ENCODE data around the gene ANAPC5.
"Not testable (repeated sequence)": the region's sequence is repeated elsewhere in the genome, so short reads cannot be mapped to it uniquely, and the experiment has no call there.

Gene ANAPC5, protein sequence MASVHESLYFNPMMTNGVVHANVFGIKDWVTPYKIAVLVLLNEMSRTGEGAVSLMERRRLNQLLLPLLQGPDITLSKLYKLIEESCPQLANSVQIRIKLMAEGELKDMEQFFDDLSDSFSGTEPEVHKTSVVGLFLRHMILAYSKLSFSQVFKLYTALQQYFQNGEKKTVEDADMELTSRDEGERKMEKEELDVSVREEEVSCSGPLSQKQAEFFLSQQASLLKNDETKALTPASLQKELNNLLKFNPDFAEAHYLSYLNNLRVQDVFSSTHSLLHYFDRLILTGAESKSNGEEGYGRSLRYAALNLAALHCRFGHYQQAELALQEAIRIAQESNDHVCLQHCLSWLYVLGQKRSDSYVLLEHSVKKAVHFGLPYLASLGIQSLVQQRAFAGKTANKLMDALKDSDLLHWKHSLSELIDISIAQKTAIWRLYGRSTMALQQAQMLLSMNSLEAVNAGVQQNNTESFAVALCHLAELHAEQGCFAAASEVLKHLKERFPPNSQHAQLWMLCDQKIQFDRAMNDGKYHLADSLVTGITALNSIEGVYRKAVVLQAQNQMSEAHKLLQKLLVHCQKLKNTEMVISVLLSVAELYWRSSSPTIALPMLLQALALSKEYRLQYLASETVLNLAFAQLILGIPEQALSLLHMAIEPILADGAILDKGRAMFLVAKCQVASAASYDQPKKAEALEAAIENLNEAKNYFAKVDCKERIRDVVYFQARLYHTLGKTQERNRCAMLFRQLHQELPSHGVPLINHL

DNA sequence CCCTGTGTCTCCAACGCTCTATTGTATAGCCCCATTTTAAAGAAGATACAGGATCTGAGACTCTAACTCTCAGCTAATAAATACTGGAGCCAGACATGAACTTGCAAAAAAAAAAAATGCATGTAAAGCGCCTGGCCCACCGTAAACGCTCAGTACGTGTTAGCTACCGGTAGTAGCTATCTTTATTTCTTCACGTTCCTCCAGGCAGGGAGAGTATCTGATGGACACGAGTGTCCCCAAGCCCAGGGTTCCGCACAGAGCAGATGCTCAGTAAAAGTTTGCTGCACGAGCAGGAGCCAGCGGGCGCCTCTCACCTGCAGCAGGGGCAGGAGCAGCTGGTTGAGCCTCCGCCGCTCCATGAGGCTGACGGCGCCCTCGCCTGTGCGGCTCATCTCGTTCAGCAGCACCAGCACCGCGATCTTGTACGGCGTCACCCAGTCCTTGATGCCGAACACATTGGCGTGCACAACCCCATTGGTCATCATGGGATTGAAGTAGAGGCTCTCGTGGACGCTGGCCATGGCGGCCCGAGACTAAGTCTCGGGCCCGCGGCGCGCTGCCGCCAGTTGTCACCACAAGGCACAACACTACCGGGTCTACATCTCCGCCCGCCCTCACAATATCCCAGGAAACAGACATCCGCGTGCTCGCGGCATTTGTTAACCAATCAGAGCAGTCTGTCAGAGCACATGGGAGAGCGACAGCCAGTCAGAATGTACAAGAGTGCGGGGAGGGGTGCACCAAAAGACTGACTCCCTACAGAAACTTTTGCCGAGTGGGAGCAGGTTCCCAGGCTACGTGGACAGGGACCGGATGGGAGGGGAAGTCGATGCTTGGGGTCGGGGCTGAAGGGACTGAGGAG is at the start of gene ANAPC5:
Gene ANAPC5 (minus strand): TSS at position 592 of the 862 bp plus-strand sequence. CDS start 71 bp downstream, at position 521.
- peak; percentile 100 for ATAC-seq
- Mint-ChIP-seq H3K27ac (peak within 1 kb of the TSS; percentile 97), H3K36me3 (ENCODE audit: low read depth) (peaks cover 10% of the 10 kb centered on the region), H3K4me1 (peaks cover 30% of the 10 kb centered on the region), H3K27me3 (peaks cover 3% of the 10 kb centered on the region), H3K4me3 (peak within 1 kb of the TSS; percentile 96), H3K9me3 (no peaks in the 10 kb centered on the region)
- peak; percentile 88 for DNase-seq

DNA sequence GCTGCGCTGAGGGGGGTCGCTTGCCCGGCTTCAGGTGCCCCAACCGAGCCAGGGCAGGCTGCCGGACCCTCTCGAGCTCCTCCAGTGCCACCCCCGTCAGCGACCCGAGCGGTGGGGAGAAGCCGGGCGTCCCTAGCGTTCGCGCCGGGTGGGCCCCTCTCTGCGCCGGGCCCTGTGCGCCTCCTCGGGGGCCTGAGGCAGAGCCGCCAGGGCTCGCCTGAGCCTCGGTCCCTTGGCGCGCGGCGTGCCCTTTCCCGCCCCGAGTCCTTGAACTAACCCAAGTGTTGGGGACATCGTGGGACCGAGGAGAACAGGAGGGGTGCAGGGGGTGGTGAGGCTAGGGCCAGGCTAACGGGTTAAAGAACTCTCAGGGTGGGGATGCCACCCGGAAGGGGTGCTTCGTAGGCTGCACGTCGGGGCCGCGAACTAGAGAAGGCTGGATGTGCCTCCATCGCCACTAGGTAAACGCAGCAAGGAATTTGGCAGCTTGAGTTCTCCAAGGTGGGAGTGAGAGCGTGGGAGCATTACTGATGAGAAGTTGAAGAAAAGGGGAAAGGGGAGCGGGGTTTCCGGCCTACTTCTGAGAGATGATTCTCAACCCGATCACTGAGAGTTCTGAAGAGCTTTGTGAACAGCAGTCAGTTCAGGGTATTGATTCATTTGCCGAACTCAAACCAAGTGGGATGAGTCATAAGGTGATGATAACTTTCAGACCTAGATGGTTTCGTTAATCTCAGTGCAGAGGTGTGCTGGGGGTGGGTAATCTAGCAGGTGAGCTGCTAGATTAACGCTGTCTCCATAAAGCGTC is 48.3 kb upstream of the ANAPC5 start:
- peaks cover 21% of the 10 kb centered on the region for H3K36me3 Mint-ChIP-seq (ENCODE audit: low read depth)
- ATAC-seq (peak; percentile 74), DNase-seq (peak; percentile 46)
- no peaks in the 10 kb centered on the region for H3K27me3 Mint-ChIP-seq
- peak overlapping the region; percentile 93 for H3K4me3 Mint-ChIP-seq
- peaks cover 36% of the 10 kb centered on the region for H3K4me1 Mint-ChIP-seq
- H3K27ac Mint-ChIP-seq, result peak overlapping the region; percentile 90
- no peaks in the 10 kb centered on the region for H3K9me3 Mint-ChIP-seq

DNA sequence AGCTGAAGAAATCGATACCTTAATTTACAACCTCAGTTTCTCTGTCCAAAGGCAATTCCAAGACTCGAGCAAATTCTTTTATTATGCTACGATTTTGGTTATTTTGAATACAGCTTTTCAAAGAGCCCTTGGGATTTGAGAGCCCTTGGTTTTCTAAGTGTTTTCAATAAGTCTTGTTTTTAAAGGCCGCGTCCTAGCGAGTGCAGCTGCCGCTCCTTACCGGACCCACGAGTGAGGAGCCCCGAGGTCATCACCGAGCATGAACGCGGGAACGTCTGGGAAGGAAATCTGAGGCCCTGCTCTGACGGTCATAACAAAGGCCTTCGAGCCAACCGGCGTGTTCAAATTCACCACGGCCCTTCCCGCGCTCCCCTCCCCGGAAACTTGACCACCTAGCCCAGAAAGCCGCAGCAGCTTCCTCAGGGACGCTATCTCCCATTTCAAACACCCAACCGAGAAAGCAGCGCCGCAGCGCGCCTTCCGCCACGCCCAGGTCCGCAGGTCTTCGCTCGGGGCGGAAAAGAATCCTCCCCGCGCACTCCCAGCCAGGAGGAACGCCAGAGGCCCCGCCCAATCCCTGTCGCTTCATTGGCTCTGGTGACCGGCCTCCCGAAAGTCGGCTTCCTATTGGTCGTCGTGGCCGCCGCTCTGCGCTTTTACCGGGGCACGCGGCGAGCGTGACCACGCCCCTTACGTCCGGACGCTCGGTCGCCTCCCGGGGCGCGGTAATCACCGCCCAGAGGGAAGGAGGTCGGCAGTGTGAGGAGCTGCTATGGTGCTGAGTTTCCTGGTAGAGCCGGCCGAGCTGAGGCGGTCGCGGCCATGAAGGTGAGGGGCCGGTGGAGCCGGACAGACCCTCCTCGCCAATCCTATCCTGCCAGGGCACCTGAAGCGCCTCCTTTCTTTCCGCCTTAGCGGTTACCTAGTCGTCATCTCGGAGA is 47.5 kb upstream of the ANAPC5 start, which contains the start of gene RNF34:
Gene RNF34 (plus strand): TSS at position 728 of the 941 bp plus-strand sequence. CDS start 95 bp downstream, at position 823.
- Mint-ChIP-seq H3K9me3 (no peaks in the 10 kb centered on the region), H3K36me3 (ENCODE audit: low read depth) (peaks cover 15% of the 10 kb centered on the region), H3K4me1 (peaks cover 36% of the 10 kb centered on the region), H3K27me3 (no peaks in the 10 kb centered on the region), H3K4me3 (peak within 1 kb of the TSS; percentile 93), H3K27ac (peak within 1 kb of the TSS; percentile 90)
- DNase-seq, result peak; percentile 98
- peak; percentile 93 for ATAC-seq

DNA sequence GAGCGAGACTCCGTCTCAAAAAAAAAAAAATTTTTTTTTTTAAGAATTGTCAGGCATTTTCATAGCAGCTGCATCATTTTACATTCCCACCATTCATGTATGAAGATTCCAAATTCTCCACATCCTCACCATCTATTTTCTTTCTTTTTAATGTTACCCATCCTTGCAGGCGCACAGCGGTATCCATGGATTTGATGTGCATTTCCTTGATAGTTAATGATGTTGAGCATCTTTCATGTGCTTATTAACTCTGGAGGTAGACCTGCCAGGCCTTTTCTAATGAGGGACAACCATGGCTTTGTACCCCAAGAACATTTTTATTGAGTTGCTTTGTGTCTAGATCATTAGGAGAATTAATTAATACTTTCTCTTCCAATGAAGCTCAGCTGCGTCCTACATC is 46.1 kb upstream of the ANAPC5 start:
- H3K27ac Mint-ChIP-seq, result no peak overlapping the region
- peak overlapping the region; percentile 93 for H3K4me3 Mint-ChIP-seq
- H3K9me3 Mint-ChIP-seq, result no peaks in the 10 kb centered on the region

DNA sequence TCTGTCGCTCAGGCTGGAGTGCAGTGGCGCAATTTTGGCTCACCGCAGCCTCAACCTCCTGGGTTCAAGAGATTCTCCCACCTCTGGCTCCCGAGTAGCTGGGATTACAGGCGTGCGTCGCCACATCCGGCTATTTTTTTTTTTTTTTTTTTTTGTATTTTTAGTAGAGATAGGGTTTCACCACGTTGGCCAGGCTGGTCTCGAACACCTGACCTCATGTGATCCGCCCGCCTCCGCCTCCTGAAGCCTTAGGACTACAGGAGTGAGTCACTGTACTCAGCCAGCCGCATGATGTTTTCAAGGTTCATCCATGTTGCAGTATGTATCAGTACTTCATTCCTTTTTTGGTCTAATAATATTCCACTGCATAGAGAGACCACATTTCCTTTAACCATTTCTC is 45.3 kb upstream of the ANAPC5 start:
- ATAC-seq (no peak), DNase-seq (no peak)
- Mint-ChIP-seq H3K27me3 (no peaks in the 10 kb centered on the region), H3K4me1 (peaks cover 30% of the 10 kb centered on the region), H3K36me3 (ENCODE audit: low read depth) (peaks cover 5% of the 10 kb centered on the region), H3K4me3 (no peak overlapping the region), H3K9me3 (no peaks in the 10 kb centered on the region), H3K27ac (no peak overlapping the region)

More for the DNA sequence above, 46.1 kb upstream of the ANAPC5 start:
- H3K27me3 Mint-ChIP-seq, result no peaks in the 10 kb centered on the region
- DNase-seq (no peak), ATAC-seq (no peak)
- peaks cover 10% of the 10 kb centered on the region for H3K36me3 Mint-ChIP-seq (ENCODE audit: low read depth)
- H3K4me1 Mint-ChIP-seq, result peaks cover 33% of the 10 kb centered on the region

DNA sequence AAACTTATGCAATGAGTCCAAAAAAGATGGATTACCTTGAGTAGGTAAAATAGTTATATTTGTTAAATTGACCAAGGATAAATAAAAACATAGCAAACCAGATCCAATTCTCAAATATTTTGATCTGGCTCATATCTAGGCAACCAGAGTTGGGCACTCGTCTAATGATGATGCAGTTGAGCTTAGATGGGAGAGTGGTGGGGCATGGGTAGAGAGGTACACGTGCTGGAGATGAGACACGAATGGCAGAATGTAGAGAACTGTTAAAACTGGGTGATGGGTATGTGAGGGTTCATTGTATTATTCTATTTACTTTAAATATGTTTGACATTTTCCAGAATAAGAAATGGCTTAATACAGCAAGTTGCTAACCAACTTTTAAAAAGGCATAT is 40.1 kb upstream of the ANAPC5 start:
- no peak overlapping the region for H3K4me3 Mint-ChIP-seq
- H3K27me3 Mint-ChIP-seq, result no peaks in the 10 kb centered on the region
- no peak for DNase-seq
- ATAC-seq, result no peak
- H3K4me1 Mint-ChIP-seq, result peaks cover 10% of the 10 kb centered on the region
- H3K27ac Mint-ChIP-seq, result peak overlapping the region; percentile 6
- H3K36me3 Mint-ChIP-seq (ENCODE audit: low read depth), result no peaks in the 10 kb centered on the region
- no peaks in the 10 kb centered on the region for H3K9me3 Mint-ChIP-seq

DNA sequence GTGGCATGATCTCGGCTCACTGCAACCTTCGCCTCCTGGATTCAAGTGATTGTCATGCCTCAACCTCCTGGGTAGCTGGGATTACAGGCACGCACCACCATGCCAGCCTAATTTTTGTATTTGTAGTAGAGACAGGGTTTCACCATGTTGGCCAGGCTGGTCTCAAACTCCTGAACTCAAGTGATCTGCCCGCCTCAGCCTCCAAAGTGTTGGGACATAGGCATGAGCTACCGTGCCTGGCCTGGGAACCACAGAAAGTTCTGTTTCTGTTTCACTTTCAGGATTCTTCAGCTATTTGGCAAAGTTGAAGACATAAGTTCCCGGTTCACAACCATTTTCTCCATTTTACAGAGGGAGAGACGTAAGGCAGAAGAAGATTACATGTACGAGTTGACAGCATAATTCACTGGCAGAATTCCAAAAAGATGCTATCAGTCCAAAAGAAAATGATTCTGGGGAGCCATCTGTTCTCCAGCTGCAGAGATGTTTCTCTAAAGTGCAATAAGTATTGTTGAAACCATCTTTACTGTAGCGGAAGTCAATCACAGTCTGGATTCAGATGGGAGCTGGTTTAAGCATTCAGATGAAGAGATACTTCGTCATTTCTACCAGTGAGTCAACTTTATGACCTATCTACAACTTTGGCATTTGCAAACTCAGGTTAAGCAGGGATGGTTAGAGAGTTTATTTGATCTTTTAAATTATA is 39.6 kb upstream of the ANAPC5 start:
- peak overlapping the region; percentile 21 for H3K4me3 Mint-ChIP-seq
- no peaks in the 10 kb centered on the region for H3K27me3 Mint-ChIP-seq
- no peaks in the 10 kb centered on the region for H3K9me3 Mint-ChIP-seq
- H3K36me3 Mint-ChIP-seq (ENCODE audit: low read depth), result no peaks in the 10 kb centered on the region
- DNase-seq (peak; percentile 27), ATAC-seq (peak; percentile 75)
- H3K27ac Mint-ChIP-seq, result peak overlapping the region; percentile 81
- peaks cover 10% of the 10 kb centered on the region for H3K4me1 Mint-ChIP-seq

DNA sequence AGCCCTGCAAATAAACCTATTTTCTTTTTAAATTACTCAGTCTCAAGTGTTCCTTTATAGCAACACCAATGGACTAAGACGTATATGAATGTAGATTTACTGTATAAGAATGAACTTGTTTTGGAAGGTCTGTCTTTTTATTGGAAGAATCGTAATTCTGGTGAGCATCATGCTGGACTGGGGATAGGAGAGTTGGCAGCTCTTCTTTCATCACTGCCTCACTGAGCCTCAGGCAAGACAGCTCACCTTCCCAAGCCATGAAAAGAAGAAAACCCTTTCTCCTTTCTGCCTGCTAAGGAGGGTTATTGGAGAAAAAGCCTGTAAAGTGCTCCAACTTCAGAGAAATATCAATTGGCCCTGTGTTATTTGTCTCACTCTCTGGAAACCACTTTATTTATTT is 38.6 kb upstream of the ANAPC5 start:
- Mint-ChIP-seq H3K27me3 (no peaks in the 10 kb centered on the region), H3K27ac (no peak overlapping the region), H3K4me3 (no peak overlapping the region), H3K9me3 (no peaks in the 10 kb centered on the region), H3K4me1 (peaks cover 10% of the 10 kb centered on the region), H3K36me3 (ENCODE audit: low read depth) (no peaks in the 10 kb centered on the region)
- no peak for DNase-seq
- no peak for ATAC-seq

DNA sequence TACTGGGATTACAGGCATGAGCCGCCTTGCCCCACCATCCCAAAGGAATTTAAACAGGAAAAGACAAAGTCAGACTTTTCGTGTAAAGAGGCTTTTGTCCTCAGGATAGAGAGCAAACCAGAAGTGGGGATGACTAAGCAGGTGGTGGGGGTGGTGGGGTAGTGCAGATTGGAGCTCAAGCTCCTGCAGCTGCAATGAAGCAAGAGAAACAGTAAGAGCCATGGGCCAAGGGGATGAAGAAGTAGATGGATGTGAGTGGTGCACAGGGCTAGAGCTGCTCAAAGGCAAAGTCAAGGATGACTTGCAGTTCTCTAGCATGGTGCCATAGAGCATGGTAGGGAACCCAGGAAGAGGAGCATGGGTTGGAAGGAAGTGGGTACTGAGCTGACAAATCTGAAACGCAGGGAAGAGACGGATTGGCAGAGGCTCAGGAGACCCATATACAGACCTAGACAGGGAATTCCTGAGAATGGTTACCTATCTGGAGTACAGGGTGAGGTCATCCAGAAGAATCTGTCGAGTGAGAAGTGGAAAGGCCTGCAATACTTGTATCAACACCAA is 36.3 kb upstream of the ANAPC5 start:
- peaks cover 10% of the 10 kb centered on the region for H3K4me1 Mint-ChIP-seq
- DNase-seq (no peak), ATAC-seq (no peak)
- H3K27ac Mint-ChIP-seq, result no peak overlapping the region
- no peaks in the 10 kb centered on the region for H3K36me3 Mint-ChIP-seq (ENCODE audit: low read depth)
- H3K27me3 Mint-ChIP-seq, result no peaks in the 10 kb centered on the region
- H3K4me3 Mint-ChIP-seq, result no peak overlapping the region
- no peaks in the 10 kb centered on the region for H3K9me3 Mint-ChIP-seq

DNA sequence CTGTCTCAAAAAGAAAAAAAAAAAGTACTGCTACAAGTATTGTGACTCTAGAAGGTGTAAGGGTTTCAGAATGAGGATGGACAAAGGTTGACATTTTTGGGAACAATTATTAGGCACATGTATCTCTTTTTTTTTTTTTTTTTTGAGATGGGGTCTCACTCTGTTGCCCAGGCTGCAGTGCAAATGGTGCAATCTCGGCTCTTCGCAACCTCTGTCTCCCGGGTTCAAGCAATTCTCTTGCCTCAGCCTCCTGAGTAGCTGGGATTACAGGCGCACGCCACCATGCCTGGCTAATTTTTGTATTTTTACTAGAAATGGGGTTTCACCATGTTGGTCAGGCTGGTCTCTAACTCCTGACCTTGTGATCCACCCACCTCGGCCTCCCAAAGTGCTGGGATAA is 32.7 kb upstream of the ANAPC5 start:
- H3K27ac Mint-ChIP-seq; H3K4me1 Mint-ChIP-seq; ATAC-seq; H3K27me3 Mint-ChIP-seq; DNase-seq; H3K9me3 Mint-ChIP-seq; H3K4me3 Mint-ChIP-seq; H3K36me3 Mint-ChIP-seq (ENCODE audit: low read depth): not testable (repeated sequence)

DNA sequence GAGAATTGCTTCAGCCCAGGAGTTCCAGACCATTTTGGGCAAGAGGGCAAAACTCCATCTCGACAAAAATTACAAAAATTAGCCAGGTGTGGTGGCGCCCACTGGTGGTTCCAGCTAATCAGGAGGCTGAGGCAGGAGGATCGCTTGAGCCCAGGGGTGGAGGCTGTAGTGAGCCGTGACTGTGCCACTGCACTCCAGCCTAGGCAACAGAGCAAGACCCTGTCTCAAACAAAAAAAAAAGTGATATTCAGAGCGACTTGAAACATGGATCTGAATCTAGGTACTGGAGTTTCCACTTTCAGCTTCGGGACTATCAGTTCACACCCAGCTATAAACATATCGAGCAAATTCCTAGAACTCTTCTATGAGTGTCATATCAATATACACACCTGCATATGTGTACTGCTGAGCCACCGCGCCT is 31.4 kb upstream of the ANAPC5 start:
- no peaks in the 10 kb centered on the region for H3K9me3 Mint-ChIP-seq
- DNase-seq (no peak), ATAC-seq (no peak)
- no peak overlapping the region for H3K4me3 Mint-ChIP-seq
- no peak overlapping the region for H3K27ac Mint-ChIP-seq
- no peaks in the 10 kb centered on the region for H3K4me1 Mint-ChIP-seq
- no peaks in the 10 kb centered on the region for H3K27me3 Mint-ChIP-seq
- H3K36me3 Mint-ChIP-seq (ENCODE audit: low read depth), result no peaks in the 10 kb centered on the region

DNA sequence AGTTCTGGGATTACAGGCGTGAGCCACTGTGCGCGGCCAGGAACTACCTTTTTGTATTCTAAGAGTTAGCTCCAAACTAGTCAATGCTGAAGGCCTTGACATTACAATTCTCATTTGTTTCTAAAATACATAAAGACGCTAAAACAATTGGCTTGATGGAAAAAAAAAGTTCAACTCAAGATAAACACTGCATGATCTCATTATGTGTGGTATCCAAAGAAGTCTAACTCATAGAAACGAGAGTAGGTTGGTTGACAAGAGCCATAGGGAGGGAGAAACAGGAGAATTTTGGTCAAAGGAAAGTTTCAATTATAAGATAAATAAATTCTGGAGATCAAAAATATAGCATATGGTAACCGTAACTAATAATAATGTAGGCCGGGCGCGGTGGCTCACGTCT is 27.7 kb upstream of the ANAPC5 start:
- ATAC-seq (no peak), DNase-seq (no peak)
- H3K27me3 Mint-ChIP-seq, result no peaks in the 10 kb centered on the region
- H3K9me3 Mint-ChIP-seq, result no peaks in the 10 kb centered on the region
- H3K4me1 Mint-ChIP-seq, result no peaks in the 10 kb centered on the region
- H3K27ac Mint-ChIP-seq, result no peak overlapping the region
- no peak overlapping the region for H3K4me3 Mint-ChIP-seq
- no peaks in the 10 kb centered on the region for H3K36me3 Mint-ChIP-seq (ENCODE audit: low read depth)
